NCI-H82 (cell line): ENCODE results near the gene SNX32.
A peak's percentile ranks its signal among the peaks of the same experiment; 100 is the strongest.

Experiments used
- DNase-seq: peaks from one replicate; lab custom pipeline; 2025; lab: John Stamatoyannopoulos, UW

The SNX32 gene

GRCh38 chr11:65900125-65900898, 66.5 kb downstream of the SNX32 start, which contains the start of gene FOSL1:
Gene FOSL1 (minus strand): TSS chr11:65900388. CDS start chr11:65900339, 49 bp downstream.
- peak; percentile 43 for DNase-seq

GRCh38 chr11:65900899-65901180, 67.1 kb downstream of the SNX32 start:
- no peak for DNase-seq

- no peak for DNase-seq
Observed at GRCh38 chr11:65903068-65903481, 69.3 kb downstream of the SNX32 start.
